ENCODE results near the gene ZNF184.

DNA sequence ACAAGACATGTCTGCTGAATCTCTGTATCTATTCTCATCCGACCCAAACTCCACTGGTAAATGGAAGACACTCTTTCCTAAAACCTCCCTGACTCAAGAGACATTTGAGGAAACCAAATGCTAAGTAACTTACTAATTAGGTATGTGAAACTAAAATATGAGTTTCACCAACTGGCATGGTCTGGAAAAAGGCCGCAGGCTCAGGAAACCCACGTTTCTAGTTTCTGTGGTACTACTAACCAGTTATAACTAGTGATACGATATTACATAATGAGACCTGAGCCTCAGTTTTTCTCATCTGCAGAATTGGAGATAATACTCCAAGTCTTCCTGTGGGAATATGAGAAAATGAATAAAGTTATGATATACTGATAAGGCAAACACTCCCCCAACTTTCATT lies 44.4 kb downstream of the ZNF184 start:
- no peak for TF ChIP-seq EZH2 (IDR thresholded peaks at IDR 0.05; ENCODE audit: borderline replicate concordance, low read length)
- TF ChIP-seq, protein P1, sequence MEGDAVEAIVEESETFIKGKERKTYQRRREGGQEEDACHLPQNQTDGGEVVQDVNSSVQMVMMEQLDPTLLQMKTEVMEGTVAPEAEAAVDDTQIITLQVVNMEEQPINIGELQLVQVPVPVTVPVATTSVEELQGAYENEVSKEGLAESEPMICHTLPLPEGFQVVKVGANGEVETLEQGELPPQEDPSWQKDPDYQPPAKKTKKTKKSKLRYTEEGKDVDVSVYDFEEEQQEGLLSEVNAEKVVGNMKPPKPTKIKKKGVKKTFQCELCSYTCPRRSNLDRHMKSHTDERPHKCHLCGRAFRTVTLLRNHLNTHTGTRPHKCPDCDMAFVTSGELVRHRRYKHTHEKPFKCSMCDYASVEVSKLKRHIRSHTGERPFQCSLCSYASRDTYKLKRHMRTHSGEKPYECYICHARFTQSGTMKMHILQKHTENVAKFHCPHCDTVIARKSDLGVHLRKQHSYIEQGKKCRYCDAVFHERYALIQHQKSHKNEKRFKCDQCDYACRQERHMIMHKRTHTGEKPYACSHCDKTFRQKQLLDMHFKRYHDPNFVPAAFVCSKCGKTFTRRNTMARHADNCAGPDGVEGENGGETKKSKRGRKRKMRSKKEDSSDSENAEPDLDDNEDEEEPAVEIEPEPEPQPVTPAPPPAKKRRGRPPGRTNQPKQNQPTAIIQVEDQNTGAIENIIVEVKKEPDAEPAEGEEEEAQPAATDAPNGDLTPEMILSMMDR (conservative IDR thresholded peaks at IDR 0.05 in 1 of 2, IDR thresholded peaks at IDR 0.05 in 1 of 2; ENCODE audit: extremely low read depth in 1 of 2, insufficient read depth in 1 of 2, low read depth in 1 of 2, low read length in 2 of 2): no peak

All from mammary epithelial cell (primary cell).